ENCODE results near the gene MPZL2.

Gene MPZL2

GRCh38 chr11:118217575-118217974, 46.5 kb downstream of the MPZL2 start:
- DNase-seq = no peak

- DNase-seq = no peak
Measured at GRCh38 chr11:118216621-118217481, 47.2 kb downstream of the MPZL2 start.

- DNase-seq = no peak
Measured at GRCh38 chr11:118215765-118216164, 48.3 kb downstream of the MPZL2 start.

- no peak for DNase-seq
Measured at GRCh38 chr11:118215262-118215661, 48.8 kb downstream of the MPZL2 start.

- no peak for DNase-seq
Measured at GRCh38 chr11:118214210-118214914, 49.7 kb downstream of the MPZL2 start.

GRCh38 chr11:118213781-118214180, 50.3 kb downstream of the MPZL2 start:
- no peak for DNase-seq

- DNase-seq = no peak
Measured at GRCh38 chr11:118213201-118213600, 50.9 kb downstream of the MPZL2 start.

GRCh38 chr11:118212781-118213191, 51.3 kb downstream of the MPZL2 start:
- no peak for DNase-seq

- DNase-seq = no peak
Measured at GRCh38 chr11:118212131-118212725, 51.9 kb downstream of the MPZL2 start.

GRCh38 chr11:118211006-118211405, 53.1 kb downstream of the MPZL2 start:
- DNase-seq = no peak

GRCh38 chr11:118210323-118210722, 53.8 kb downstream of the MPZL2 start:
- DNase-seq = no peak

GRCh38 chr11:118209033-118209432, 55.1 kb downstream of the MPZL2 start:
- DNase-seq = no peak

GRCh38 chr11:118207079-118207478, 57.0 kb downstream of the MPZL2 start:
- DNase-seq = no peak

- no peak for DNase-seq
Measured at GRCh38 chr11:118206391-118207031, 57.6 kb downstream of the MPZL2 start.

GRCh38 chr11:118205606-118206378, 58.3 kb downstream of the MPZL2 start:
- DNase-seq = no peak

Data from cortex of kidney (tissue), 1 donor.